PC-9 (cell line): ENCODE measurements around the gene UBE2R2.

Experiments used
- EZH2 ChIP-seq: fragments of 200-600 bp; sonication (generic); IDR thresholded peaks from 2 replicates; pipeline ENCODE4 v1.8.0; 2017; ENCODE audit warnings: antibody characterized with exemption, low read depth
- TF ChIP-seq, protein P1 (sequence below): fragments of 200-600 bp; sonication (generic); conservative IDR thresholded peaks from 2 replicates; pipeline ENCODE4 v1.6.1; 2017; ENCODE audit warnings: mixed run types, antibody characterized with exemption, mild to moderate bottlenecking, moderate library complexity

DNA sequence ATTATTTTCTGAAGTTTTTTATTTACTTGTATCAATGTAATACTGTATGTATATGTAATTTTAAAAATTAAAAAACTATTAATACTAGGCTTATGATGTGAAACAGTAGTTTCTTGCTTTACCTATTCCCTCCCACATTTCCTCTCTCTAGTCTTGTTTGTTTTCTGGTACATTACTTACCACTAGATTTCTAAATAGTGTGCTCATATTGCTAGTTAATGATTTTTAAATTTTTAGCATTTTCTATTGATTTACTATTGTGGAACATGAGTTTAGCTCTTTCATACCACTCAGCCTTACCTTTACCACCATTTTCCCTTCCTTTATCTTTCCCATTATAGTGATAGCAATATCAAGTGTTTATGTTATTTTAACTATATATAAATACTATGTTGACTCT, 39.3 kb downstream of the UBE2R2 start:
- TF ChIP-seq, protein P1, sequence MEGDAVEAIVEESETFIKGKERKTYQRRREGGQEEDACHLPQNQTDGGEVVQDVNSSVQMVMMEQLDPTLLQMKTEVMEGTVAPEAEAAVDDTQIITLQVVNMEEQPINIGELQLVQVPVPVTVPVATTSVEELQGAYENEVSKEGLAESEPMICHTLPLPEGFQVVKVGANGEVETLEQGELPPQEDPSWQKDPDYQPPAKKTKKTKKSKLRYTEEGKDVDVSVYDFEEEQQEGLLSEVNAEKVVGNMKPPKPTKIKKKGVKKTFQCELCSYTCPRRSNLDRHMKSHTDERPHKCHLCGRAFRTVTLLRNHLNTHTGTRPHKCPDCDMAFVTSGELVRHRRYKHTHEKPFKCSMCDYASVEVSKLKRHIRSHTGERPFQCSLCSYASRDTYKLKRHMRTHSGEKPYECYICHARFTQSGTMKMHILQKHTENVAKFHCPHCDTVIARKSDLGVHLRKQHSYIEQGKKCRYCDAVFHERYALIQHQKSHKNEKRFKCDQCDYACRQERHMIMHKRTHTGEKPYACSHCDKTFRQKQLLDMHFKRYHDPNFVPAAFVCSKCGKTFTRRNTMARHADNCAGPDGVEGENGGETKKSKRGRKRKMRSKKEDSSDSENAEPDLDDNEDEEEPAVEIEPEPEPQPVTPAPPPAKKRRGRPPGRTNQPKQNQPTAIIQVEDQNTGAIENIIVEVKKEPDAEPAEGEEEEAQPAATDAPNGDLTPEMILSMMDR = no peak
- no peak for TF ChIP-seq EZH2
